Dermis microvascular lymphatic vessel endothelial cell (primary cell): ENCODE results near the gene PDGFC. TPM values are rescaled to one million over a fixed set of nuclear protein-coding genes. Genes with fewer than 3 reads are reported as not detected.
A peak's percentile ranks its signal among the peaks of the same experiment; 100 is the strongest.
"Not testable (repeated sequence)": the region's sequence is repeated elsewhere in the genome, so short reads cannot be mapped to it uniquely, and the experiment has no call there.

Experiments
- DNase-seq, 2 donors: peaks; one replicate each; pipeline versions ENCODE4 v3.0.0 to v3.0.0-alpha.2; 2010; ENCODE audit warnings: low read depth in 2 of 2
- total RNA-seq: library from RNA; depleted of rRNA; stranded (reverse); fragments of >200 nt; gene quantifications from 2 replicates; pipeline ENCODE4 v1.2.1, GENCODE V29; 2014

PDGFC gene
- total RNA-seq, 1 donor from 2014 or later = 11.3 TPM

DNA sequence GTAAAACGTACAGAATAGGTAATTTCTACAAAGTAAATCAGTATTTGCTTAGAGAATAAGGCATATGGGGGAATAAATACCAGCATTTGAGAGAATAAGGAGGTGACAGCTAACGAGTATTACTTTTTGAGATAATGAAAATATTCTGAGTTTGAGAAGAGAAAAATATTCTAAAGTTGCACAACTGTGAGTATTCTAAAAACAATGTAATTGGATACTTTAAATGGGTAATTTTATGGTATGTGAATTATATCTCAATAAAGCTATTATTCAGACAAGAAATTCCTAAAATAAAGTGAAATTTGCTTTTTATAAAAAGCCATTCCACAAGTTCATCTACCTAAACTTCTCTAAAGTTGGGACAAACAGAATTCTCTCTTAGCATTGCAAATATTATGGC, 62.6 kb downstream of the PDGFC start:
- no peak for DNase-seq

DNA sequence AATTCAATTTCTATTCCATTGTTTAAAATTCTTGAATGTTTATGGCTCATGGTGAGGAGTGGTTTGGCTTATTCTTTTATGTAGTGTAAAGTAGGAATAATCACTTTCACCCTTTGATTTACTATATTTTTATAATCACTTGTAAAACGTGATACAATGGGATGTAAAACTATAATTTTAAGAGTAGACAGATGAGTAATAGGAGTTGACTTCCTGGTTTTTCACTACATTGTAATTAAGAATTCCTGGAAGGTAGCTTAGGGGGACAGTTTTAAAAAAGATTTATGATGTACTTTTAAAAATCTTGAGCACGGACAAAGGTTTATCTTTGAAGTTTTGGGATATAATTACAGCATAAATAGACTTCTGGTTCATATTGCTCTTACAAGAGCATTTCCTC, 65.3 kb downstream of the PDGFC start:
- DNase-seq = no peak

DNA sequence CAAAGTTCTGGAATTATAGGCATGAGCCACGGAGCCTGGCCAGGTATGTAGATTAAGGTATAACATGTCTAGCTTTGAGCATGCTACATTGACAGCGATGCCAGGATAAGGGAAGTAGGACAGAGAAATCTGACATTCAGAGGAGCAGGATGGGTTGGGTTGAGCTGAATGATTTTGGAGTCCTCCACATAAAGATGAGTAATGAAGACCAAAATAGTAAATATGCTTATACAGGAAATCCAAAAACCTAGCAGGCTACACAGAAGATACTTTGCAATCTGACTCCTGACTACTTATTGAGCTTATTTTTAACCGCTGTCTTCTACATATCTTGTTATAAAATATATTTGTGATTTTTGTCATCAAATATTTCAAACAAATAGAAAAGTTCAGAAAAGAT, 69.7 kb downstream of the PDGFC start:
- no peak for DNase-seq

DNA sequence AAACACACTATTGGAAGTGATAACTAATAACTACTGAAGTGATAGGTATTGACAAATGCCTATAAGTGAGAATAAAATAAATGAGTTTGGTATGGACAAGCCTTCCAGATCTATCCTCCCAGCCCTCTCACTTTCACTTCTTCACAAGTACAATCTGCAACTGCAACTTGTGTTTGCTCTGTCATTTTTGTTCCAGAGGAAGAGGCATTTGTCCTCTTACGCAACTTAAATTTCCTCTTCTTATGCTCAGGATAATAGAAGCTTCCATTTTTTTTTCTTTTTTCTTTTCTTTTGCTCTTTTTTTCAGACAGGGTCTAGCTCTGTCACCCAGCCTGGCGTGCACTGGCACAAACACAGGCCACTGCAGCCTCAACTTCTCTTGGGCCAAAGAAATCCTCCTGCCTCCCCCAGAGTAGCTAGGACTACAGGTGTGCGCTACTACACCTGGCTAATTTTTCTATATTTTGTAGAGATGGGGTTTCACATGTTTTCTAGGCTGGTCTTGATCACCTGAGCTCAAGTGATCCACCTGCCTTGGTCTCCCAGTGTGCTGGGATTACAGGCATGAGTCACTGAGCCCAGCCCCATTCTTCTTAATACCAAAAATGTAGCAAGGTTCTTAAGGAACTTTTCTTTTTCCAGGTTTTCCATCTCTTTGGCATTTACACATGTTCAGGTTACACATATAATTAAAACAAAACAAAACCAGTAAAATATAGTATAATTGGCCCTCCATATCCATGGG, 73.1 kb downstream of the PDGFC start:
- DNase-seq = peak in 1 of 2 donors; percentile 54

DNA sequence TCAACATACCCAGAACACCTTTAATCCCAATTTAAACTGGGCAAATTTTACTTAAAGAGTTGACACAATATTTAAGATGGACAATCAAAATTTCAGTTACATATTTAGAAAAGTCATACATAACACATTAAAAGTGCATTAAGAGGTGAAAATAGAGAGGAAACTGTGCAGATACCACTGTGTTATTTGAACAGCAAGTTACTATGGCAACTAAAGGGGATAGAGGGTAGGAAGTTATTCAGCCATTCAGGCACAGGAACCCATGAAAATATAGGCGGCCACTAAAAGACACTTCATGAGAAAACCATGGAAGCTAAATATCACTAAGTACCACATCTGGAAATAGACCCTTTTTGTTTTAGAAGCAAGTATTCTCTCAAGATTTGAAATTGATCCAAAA, 75.1 kb downstream of the PDGFC start:
- peak; percentile 43 to 67 for DNase-seq

DNA sequence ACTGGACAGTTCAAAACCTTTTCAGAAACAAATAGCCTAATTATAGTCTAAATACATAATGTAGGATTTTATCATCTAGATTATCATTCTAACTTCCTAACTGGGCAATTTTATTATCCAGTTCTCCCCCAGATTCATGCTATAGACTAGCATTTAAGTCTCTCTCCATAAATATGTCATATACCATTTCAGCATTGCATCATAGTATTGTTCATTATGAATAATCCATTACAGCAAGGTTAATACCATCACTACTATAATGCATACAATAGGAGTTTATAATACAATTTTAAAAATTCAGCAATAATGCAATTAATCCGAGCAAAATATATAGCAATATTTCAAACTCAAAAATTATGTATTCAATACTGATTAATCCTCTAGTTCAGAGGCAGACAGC, 77.4 kb downstream of the PDGFC start:
- no peak for DNase-seq

DNA sequence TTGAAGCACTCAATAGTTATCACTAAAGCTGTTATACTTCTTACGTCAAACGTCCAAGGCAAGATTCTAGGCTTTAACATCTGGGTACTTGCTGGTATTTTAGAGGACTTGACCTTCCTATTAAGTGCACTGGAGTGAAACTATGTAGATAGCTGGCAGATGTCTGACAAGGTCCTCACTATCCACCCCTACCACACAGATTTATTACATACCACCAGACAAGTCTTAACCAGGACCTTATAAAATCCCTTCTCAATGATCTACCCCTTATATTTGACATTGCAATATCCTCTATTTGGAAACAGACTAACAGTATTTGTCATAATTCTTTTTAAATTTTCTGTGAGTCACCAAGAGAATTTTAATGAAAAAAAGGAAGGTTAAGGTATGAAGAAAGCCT, 78.8 kb downstream of the PDGFC start:
- DNase-seq = no peak

DNA sequence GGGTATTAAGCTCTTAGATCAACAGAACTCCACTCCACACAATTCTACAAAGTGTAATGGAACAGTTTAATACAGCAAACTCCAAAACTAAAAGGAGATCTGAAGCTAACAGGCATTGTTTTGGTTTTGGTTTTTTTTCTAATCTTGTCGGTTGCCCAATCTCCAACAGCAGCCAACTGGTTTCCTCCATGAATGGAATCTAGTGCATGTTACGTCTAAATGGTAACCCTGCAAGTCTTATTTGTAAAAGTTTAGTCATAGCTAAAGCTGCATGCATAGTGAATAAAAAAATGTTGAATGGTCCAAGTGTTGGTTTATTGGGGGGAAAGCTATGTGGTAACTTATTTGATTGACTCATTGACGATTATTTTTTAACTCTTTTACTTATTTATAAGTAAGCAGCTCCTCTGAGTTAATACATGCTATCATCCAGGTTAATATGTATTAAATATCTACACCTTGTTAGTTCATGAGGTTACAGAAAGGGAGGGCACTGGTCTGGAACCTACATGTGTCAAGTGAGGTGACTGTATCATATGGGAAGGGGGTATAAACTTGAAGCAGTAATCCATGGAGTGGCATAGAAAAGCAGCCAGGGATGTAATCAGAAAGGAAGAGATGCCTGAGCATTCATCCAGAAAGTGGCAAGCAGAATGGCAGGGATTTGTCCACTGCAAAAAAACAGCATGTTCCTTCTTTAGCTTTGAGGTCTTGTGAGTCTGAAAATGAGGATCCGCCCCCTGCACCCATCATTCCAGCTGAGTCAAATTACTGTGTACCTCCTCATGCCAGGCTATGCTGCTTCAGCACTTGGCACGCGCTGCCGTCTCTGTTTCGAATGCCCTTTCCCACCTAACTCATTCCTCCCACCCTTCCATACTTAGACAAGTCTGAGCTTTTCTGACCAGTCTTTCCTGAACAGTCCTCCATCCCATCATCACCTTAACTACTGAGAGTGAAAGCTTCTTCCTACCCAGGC, 81.7 kb downstream of the PDGFC start:
- peak in 1 of 2 donors; percentile 65 for DNase-seq

DNA sequence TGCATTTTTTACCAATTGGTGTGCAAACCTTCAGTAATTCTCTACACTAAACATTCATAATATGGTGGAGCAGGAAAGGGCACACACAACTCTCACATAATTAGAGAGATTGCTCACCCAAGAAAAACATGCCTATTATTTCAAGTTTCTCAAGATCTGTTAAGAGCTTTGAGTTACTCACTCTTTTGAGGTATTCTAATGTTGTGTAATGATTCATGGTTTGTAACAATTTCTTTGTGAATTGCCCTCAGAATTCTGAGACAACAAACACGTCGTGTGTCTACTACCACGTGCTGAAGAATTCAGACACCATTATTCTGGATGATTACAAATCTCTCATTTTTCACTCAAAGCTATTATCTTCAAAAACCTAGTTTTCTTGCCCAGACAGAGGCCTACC, 82.8 kb downstream of the PDGFC start:
- no peak for DNase-seq

DNA sequence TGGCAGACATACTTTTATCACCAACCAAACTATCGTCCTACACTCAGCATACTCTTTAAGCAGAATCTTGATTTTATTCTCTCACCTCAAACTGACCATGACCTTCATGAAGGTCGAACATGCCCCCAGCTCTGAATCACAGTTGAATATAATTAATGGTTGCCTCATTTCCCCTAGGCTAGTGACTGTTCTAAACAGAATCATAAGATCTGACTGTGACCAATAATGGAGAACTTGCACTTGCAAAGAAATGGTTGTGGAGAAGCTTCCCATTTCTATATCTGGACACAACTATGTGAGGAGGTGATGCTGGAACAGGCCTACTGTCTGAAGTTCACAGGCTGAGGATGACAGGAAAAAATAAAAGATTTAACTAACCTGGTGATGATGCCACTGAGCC, 85.1 kb downstream of the PDGFC start:
- DNase-seq = no peak

DNA sequence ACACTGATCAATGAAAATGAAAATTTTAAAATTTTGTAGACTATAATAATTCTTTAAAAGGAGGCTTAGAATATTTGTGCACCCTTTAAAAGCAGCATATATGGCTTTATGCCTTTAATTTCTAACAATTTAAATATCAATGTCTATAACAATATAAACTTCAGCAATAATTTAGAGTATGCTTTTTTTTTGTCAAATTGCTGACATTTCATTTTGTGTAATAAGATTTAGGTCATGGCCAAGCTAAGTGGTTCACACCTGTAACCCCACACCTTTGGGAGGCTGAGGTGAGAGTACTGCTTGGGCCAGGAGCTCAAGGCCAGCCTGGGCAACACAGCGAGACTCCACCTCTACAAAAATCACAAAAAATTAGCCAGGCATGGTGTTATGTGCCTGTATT, 86.2 kb downstream of the PDGFC start:
- no peak for DNase-seq

DNA sequence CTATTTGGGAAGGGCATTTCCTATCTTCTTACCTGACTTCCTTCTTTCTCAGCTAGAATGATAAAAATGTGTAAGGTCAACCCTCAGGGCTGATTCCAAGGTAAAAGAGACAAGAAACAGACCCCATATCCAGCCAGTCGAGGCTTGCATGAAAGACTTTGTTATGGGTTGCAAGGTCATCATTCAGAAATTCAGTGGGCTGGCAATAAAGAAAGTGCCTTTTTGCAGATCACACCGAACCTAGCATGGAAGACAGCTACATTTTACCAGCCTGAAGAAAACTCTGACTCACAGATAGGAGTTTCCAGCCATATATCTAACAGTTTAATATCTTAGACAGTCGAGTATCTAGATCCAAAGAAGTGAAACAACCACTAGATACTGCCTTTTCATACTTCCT, 87.4 kb downstream of the PDGFC start:
- DNase-seq = no peak

DNA sequence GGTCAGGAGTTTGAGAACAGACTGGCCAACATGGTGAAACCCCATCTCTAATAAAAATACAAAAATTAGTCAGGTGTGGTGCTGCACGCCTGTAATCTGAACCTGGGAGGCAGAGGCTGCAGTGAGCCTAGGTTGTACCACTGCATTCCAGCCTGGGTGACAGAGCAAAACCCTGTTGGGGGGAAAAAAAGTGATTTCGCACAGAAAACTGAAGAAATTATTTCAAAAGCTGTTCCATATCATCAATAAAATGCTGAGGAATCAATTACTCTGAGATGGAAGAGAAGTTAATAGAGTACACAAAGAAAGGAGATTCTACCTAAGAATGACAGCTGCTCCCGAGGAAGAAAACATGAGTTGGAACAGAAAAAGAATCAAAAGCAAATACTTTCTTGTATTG, 95.9 kb downstream of the PDGFC start:
- no peak for DNase-seq

DNA sequence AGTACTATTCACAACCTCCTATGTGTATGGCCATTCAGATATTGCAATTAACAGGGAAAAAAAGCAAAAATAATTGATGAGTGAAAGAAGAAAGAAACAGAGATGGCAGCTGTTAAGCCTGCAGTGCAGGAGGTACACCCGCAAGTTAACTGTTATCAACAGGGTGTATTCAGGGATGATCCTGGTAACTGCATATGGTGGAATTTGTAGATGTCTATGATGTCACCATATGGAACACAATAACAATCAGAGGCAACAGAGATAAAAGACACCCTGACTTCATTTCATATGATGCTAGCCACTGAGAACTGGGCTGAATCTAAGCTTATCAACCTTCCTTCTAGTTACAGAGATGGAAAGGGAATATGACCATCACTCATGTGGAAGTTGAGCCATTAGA, 96.5 kb downstream of the PDGFC start:
- no peak for DNase-seq

DNA sequence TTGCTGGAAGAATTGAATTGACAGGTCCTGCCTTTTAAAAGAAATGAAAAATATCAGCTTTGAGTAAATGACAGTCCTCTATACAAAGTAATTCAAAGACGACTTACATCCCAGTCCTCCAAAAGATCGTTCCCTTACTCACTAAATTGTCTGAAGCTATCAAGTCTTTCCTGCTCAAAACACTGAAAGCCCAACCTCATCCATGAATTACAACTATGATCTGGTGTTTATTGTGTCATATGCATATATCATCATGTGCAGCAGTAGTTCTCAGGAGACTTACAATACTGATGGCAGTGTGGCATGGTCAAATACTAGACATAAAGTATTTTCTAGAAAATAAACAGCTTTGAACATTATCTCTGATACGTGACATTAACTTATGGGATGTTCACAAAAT, 97.8 kb downstream of the PDGFC start:
- no peak for DNase-seq

DNA sequence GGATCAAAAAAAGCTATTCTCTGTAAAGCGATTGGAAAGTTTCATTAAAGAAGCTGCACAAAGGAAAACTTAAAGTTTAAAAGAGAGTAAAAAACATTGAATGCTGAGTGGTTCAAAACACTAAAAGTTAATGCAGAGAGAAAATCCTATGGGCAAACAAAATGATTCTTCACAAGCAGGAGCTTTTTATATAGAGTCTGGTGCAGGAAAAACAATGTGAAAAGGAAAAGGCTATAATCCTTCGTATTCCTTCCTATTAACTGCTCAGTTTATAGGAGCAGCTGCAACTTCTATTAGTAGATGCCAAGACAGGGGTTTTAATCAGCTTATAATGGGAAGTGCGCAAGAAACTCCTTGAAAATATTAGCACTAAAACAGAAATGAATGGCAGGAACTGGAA, 100.7 kb downstream of the PDGFC start:
- DNase-seq = no peak

DNA sequence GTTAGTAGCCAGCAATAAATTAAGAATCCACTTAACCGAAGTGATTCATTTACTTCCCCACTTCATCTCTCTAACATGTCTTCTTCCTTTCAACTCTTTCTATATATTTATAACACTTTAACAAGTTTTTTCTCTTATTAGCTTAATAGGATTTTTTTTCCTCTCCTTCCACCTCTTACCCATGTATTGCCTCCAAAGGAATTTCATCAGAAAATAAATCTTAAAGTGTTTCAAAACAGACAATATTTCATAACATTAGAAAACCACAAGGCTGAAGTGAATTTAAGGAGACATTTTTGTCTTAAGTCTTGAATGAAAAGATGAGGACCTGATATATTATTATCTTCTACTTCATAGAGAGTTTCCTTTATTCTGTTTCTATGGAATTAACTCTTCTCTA, 101.5 kb downstream of the PDGFC start:
- DNase-seq = no peak

DNA sequence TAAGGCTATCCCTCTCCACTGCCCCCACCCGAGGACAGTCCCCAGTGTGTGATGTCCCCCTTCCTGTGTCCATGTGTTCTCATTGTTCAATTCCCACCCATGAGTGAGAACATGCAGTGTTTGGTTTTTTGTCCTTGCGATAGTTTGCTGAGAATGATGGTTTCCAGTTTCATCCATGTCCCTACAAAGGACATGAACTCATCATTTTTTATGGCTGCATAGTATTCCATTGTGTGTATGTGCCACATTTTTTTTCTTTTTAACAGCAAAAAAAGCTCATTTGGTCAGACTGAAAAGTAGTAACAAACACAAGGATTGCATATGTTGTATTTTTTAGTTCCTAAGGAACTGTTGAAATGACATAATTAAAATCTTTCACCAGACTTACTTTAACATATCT, 105.5 kb downstream of the PDGFC start:
- not testable (repeated sequence) for DNase-seq

DNA sequence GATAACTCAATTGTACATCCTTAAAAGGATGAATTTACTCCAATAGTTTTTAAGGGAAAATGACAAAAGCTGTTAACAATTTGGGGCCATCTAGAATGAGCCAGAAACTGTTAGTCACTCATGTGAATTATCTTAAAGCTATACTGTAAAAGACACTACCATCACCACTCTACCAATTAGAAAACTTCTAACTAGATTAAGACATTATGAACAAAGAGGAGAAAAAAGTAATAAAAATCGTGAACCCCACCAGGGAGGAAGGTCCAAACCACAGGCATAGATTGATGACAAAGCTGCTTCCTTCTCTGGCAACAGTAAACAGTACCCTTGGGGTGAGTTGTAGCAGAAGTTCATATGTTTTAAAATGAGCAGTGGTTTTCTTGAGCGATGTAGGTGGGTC, 106.1 kb downstream of the PDGFC start:
- no peak for DNase-seq

DNA sequence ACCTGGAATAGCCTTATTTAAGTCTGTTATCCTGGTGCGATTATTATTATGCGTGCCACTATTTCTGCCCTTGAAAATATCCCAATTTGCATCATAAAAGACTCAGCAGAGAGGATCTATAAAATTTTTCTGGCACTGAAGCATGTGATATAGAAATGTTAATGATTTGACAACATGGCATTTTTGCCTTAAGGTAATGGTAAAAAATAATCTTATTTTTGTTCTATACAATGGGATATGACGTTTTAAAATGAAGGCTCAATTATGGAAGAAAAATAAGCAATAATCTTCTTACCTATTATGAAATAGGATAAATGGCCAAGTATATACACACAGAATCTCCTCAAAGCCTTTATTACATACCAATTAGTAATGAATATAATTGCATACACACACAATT, 113.5 kb downstream of the PDGFC start:
- no peak for DNase-seq

DNA sequence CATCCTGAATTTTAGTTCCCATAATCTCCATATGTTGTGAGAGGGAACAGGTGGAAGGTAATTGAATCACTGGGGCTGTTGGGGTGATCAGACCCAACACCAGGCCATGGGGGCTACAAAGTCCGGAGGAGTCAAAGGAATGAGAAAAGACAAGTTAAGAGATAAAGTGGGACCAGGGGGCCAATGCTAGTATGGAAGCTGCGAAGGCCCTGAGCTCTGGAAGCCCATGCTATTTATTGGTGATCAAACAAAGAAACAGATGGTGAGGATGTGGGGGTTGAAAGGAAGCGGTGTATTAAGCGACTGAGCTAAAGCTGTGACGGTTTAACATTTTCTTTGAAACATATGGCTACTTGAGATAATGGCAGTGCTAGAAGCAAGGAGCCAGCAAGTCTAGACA, 132.8 kb downstream of the PDGFC start:
- peak in 1 of 2 donors; percentile 24 for DNase-seq

DNA sequence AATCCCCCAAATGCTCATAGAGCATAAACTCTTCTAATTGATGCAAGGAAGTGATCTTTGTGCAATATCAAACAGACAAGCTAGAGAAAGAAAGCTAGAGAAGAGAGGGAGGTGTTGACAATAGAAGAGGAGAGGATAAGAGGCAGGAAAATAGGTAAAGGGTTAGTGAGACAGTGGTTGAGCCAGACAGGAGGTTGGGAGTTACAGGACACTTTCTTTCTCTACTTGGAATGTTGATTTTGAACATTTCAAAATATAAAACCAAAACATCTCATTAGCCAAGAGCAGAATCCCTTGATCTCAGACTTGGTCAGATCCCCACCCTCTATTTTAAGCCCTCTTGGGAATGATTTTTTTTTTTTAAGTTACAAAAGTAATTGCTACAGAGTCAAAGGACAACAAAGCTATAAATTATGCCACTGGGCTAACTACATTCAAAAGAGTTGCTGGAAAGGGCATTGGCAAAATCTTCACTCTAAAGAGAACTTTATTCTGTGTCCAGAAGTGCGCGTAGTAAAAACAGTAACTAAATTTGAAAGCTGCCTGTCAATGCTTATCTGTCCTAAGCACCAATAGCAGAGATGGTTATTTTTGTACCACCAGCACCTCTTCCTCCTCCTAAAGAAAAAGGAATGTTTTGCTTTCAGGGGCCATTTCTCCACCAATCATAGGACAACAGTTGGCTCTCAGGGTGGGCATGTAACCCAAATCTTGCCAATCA, 133.8 kb downstream of the PDGFC start:
- no peak for DNase-seq
